Measurements from ENCODE around the gene MAN1B1.

- TF ChIP-seq CTCF (IDR thresholded peaks at IDR 0.05) (no peak), POLR2AphosphoS5 (IDR thresholded peaks at IDR 0.05) (no peak)
These were observed 63.3 kb downstream of the MAN1B1 start for GRCh38 chr9:137149942-137150616.

All from prostate gland (tissue), 2 donors.